Suppressor macrophage (primary cell): ENCODE data around the gene PRSS22.

ENCODE experiments used
- DNase-seq, 4 experiments: peaks; one replicate each; pipeline ENCODE4 v3.0.0-alpha.2; 2020 to 2022

The PRSS22 gene

GRCh38 chr16:2813771-2814221 lies 44.2 kb downstream of the PRSS22 start:
- DNase-seq = peak in 2 of 4 experiments; percentile 22 to 28

GRCh38 chr16:2811703-2812471 lies 46.1 kb downstream of the PRSS22 start:
- no peak for DNase-seq

GRCh38 chr16:2810651-2811050 lies 47.3 kb downstream of the PRSS22 start:
- DNase-seq = no peak

- DNase-seq = no peak
Observed at GRCh38 chr16:2809149-2809760, 48.7 kb downstream of the PRSS22 start.

DNA sequence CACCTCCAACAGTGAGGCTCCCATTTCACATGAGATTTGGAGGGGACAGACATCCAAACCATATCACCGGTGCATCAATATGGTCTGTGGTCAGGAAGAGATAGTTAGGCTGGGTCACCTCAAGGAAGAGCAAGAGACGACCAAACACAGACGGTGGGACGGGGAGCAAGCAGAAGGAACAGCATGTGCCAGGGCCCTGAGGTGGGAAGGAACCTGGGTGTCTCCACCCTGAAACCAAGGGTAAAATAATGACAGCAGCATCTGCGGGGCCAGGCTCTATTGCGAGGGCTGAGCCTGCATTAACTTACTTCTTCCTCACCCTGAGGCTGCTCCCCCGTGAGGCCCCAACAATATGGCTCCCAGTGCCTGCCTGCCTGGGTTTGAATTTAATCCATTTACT lies 49.8 kb downstream of the PRSS22 start:
- no peak for DNase-seq

GRCh38 chr16:2806286-2806685 lies 51.7 kb downstream of the PRSS22 start:
- DNase-seq = no peak

GRCh38 chr16:2804728-2805127 lies 53.2 kb downstream of the PRSS22 start:
- DNase-seq = no peak

- no peak for DNase-seq
Observed at GRCh38 chr16:2803545-2804195, 54.3 kb downstream of the PRSS22 start.
